ENCODE measurements around the gene RGR.

Gene RGR

GRCh38 chr10:84244651-84245270 is at the start of gene RGR:
RGR (plus strand) TSS chr10:84245053; CDS start chr10:84245091, 38 bp downstream.
- no peak for DNase-seq (ENCODE audit: low read depth in 2 of 2)

GRCh38 chr10:84196083-84196482 is 48.8 kb upstream of the RGR start:
- no peak for DNase-seq (ENCODE audit: low read depth in 2 of 2)

- no peak for DNase-seq (ENCODE audit: low read depth in 2 of 2)
Measured at GRCh38 chr10:84196941-84197340, 47.9 kb upstream of the RGR start.

GRCh38 chr10:84197643-84198042 is 47.2 kb upstream of the RGR start:
- DNase-seq (ENCODE audit: low read depth in 2 of 2) = no peak

- no peak for DNase-seq (ENCODE audit: low read depth in 2 of 2)
Measured at GRCh38 chr10:84198206-84198915, 46.5 kb upstream of the RGR start.

- no peak for DNase-seq (ENCODE audit: low read depth in 2 of 2)
Measured at GRCh38 chr10:84200537-84201243, 44.2 kb upstream of the RGR start.

- no peak for DNase-seq (ENCODE audit: low read depth in 2 of 2)
Measured at GRCh38 chr10:84201244-84201606, 43.6 kb upstream of the RGR start.

GRCh38 chr10:84201682-84202081 is 43.2 kb upstream of the RGR start:
- no peak for DNase-seq (ENCODE audit: low read depth in 2 of 2)

- DNase-seq (ENCODE audit: low read depth in 2 of 2) = no peak
Measured at GRCh38 chr10:84202349-84202748, 42.5 kb upstream of the RGR start.

- DNase-seq (ENCODE audit: low read depth in 2 of 2) = no peak
Measured at GRCh38 chr10:84204122-84204521, 40.7 kb upstream of the RGR start.

GRCh38 chr10:84204610-84205009 is 40.2 kb upstream of the RGR start:
- DNase-seq (ENCODE audit: low read depth in 2 of 2) = no peak

GRCh38 chr10:84205049-84205852 is 39.6 kb upstream of the RGR start:
- DNase-seq (ENCODE audit: low read depth in 2 of 2) = peak; percentile 29 to 44

- DNase-seq (ENCODE audit: low read depth in 2 of 2) = no peak
Measured at GRCh38 chr10:84205853-84206525, 38.9 kb upstream of the RGR start.

GRCh38 chr10:84208023-84208422 is 36.8 kb upstream of the RGR start:
- no peak for DNase-seq (ENCODE audit: low read depth in 2 of 2)

- no peak for DNase-seq (ENCODE audit: low read depth in 2 of 2)
Measured at GRCh38 chr10:84211566-84211965, 33.3 kb upstream of the RGR start.

GRCh38 chr10:84212014-84212413 is 32.8 kb upstream of the RGR start:
- no peak for DNase-seq (ENCODE audit: low read depth in 2 of 2)

- no peak for DNase-seq (ENCODE audit: low read depth in 2 of 2)
Measured at GRCh38 chr10:84213076-84213475, 31.8 kb upstream of the RGR start.

GRCh38 chr10:84214046-84214572 is 30.7 kb upstream of the RGR start:
- DNase-seq (ENCODE audit: low read depth in 2 of 2) = no peak

GRCh38 chr10:84214612-84215235 is 30.1 kb upstream of the RGR start:
- DNase-seq (ENCODE audit: low read depth in 2 of 2) = no peak

- DNase-seq (ENCODE audit: low read depth in 2 of 2) = no peak
Measured at GRCh38 chr10:84216834-84217233, 28.0 kb upstream of the RGR start.

GRCh38 chr10:84217746-84218145 is 27.1 kb upstream of the RGR start:
- DNase-seq (ENCODE audit: low read depth in 2 of 2) = no peak
